ENCODE measurements around the gene NCBP3. TPM values are rescaled to one million over a fixed set of nuclear protein-coding genes. Genes with fewer than 3 reads are reported as not detected.

NCBP3 gene
- total and polyA plus RNA-seq, 2 donors (not counting 3 experiments of a cell fraction or from before 2014, with no cell fraction given), result 18.2 to 51.1 TPM

- ChIA-PET CTCF (interaction anchor here (2.6 kb wide), 1 partner anchor 58 kb away, joined by 11 read pairs; no protein-coding TSS in a partner anchor), POLR2A (no interaction called here)
- H3K4me1 ChIP-seq (ENCODE audit: control insufficient read depth, extremely low read depth, insufficient read depth, low read length), result no peaks in the 10 kb centered on the region
- no peaks in the 10 kb centered on the region for H3K27me3 ChIP-seq (ENCODE audit: control insufficient read depth in 2 of 2, insufficient read depth in 2 of 2, low read length in 2 of 2)
- H2AFZ ChIP-seq (ENCODE audit: low read depth, low read length), result no peak overlapping the region
- H3K9me3 ChIP-seq (replicated peaks; ENCODE audit: control insufficient read depth, insufficient read depth, low read length), result no peaks in the 10 kb centered on the region
- no peaks in the 10 kb centered on the region for H3K79me2 ChIP-seq (ENCODE audit: control insufficient read depth, insufficient read depth, low read length)
- no peak overlapping the region for H3K4me2 ChIP-seq (ENCODE audit: insufficient read depth, low read length)
- intact Hi-C loops (cut with micrococcal nuclease) (no loop called here), dilution Hi-C loops (cut with MboI; ENCODE audit: extremely low pct_ligation_motif_present, low sequenced_read_pairs) (no loop called here)
- BruUV-seq (replicated peaks), result no TSS peak
- DNase-seq (ENCODE audit: low read depth, low spot score), result no peak
- H3K9me1 ChIP-seq (replicated peaks; ENCODE audit: control insufficient read depth, extremely low read depth, insufficient read depth, low read length), result no peaks in the 10 kb centered on the region
- no peak overlapping the region for H3K27ac ChIP-seq (ENCODE audit: insufficient read depth, low read depth, low read length)
- FAIRE-seq, result no peak
- no peak overlapping the region for H3K9ac ChIP-seq (replicated peaks; ENCODE audit: extremely low read depth, insufficient read depth, low read length)
- no peak for TF ChIP-seq FOS (IDR thresholded peaks at IDR 0.05; ENCODE audit: borderline replicate concordance, insufficient read depth, low read length)
- TF ChIP-seq MAX (IDR thresholded peaks at IDR 0.05; ENCODE audit: insufficient read depth, insufficient read length), result no peak
- TF ChIP-seq POLR2A (IDR thresholded peaks at IDR 0.05; ENCODE audit: low read depth, low read length), result no peak
- TF ChIP-seq EZH2 (IDR thresholded peaks at IDR 0.05; ENCODE audit: borderline replicate concordance, low read depth, low read length, severe bottlenecking), result no peak
- no peak for TF ChIP-seq POLR2AphosphoS5 (IDR thresholded peaks at IDR 0.05; ENCODE audit: insufficient read depth, low read depth, low read length)
- no peak for TF ChIP-seq GATA2 (IDR thresholded peaks at IDR 0.05; ENCODE audit: insufficient read depth, insufficient read length, low read depth, low read length)
- no peak for TF ChIP-seq MYC (IDR thresholded peaks at IDR 0.05; ENCODE audit: low read depth, low read length)
- TF ChIP-seq CTCF (IDR thresholded peaks at IDR 0.05; ENCODE audit: extremely low read depth in 1 of 2, insufficient read depth in 1 of 2, low read depth in 1 of 2, low read length in 2 of 2), result no peak
- TF ChIP-seq JUN (IDR thresholded peaks at IDR 0.05; ENCODE audit: borderline replicate concordance, insufficient read depth, insufficient read length, low read depth), result no peak
- H3K36me3 ChIP-seq (ENCODE audit: control insufficient read depth in 2 of 2, extremely low read depth in 1 of 2, insufficient read depth in 2 of 2, low read length in 2 of 2), result no peaks in the 10 kb centered on the region
- no peaks in the 10 kb centered on the region for H4K20me1 ChIP-seq (replicated peaks; ENCODE audit: control insufficient read depth, extremely low read depth, insufficient read depth, low read length)
- H3K4me3 ChIP-seq (replicated peaks in 1 of 3; ENCODE audit: insufficient read depth in 1 of 3, low read depth in 1 of 3, low read length in 3 of 3), result no peak overlapping the region
Measured at GRCh38 chr17:3795390-3796102, 50.5 kb downstream of the NCBP3 start.

Data from endothelial cell of umbilical vein (primary cell).